Superior temporal gyrus (tissue), 1 donor: ENCODE results near the gene MGAT5.

ENCODE experiments used
- DNase-seq: peaks from one replicate; pipeline ENCODE4 v3.0.0-alpha.2; 2016; ENCODE audit errors: extremely low spot score

Gene MGAT5

DNA sequence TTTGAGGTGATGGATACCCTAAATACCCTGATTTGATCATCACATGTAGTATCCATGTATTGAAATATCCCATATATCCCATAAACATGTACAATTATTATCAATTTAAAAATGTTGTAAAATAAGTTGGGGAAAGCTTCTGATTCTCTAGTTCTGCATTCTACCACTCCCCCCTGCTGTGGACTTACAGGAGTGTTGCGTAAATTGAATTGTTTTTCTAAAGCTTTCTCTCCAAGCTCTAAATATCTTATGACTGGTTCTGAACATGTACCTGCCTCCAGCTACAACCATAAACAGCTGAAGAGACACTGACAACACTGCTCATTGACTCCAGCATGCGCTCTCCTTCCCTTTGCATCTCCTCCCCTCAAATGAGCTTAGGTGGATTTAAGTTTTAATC, 145.2 kb downstream of the MGAT5 start:
- DNase-seq = no peak

DNA sequence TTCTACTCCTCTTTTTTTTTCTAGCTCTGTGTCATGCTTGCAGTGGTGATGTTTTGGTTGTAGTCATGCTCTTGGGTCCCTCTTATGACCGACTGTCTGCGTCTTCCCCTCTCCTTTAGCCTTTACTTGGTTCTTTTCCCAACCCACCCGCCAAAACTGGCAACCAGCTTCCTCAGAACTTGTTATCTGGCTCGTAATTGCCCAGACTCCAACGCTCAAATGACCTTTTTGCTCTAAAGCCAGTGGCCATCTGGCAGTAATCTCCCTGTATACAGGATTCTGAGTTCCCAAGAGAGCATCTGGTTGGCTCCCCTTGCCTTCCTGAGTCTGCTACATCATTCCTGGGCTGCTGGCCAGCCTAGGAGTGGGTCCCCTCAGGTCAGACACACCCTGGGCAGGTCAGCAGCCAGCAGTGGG, 147.2 kb downstream of the MGAT5 start:
- DNase-seq = no peak

GRCh38 chr2:134401789-134402188, 147.9 kb downstream of the MGAT5 start:
- DNase-seq = no peak

GRCh38 chr2:134402410-134402809, 148.5 kb downstream of the MGAT5 start:
- no peak for DNase-seq

DNA sequence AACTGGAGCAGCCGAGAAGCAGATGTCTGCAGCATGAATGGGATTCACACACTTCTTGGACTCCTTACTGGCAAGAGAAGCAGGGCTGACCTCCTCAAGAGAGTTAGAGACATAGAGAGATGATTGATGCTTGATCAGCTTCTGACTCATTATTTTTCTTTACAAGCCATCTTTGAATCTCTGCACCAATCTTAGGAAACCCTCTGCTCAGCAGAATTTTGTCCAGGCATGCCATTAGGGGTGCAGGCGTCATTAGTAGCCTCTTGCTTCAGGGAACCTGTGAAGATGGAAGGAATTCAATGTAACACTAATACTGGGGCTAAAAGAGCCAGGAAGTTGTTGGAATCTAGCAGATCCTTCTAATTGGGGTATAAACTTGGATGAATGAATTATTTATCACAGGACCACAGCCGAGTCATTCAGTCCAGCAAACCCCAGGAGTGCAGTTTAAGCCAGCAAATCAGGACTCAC, 151.8 kb downstream of the MGAT5 start:
- no peak for DNase-seq

DNA sequence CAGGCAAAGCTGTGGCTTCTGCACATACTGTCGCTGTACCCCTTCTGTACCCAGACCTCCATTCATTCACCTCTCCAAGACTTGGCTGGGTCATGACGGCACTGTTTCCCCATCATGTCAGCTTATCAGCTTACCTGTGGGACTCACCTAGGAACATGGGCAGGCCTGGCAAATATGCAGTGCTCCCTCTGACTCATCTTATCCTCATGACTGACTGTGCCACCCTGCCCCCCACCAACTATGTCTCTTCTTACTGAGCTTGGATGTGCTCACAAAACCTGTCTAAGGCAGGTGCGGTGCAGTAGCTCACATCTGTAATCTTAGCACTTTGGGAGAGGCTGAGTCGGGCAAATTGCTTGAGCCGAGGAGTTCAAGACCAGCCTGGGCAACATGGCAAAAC, 152.4 kb downstream of the MGAT5 start:
- no peak for DNase-seq

DNA sequence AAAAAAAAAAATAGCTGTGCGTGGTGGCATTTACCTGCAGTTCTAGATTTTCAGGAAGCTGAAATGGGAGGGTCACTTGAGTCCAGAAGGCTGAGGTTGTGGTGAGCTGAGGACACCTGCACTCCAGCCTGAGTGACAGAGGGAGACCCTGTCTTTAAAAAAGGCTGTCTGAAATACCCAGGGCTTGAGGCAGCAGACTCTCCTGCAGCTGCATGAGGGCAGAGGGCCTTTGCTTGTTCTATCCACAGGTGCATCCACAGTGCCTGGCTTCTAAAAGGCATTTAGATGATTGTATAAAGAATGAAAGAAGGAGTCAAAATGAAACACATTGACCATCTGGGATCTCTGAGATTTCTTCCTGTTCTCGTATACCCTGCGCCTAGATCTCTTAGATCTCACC, 152.9 kb downstream of the MGAT5 start:
- DNase-seq = no peak

GRCh38 chr2:134407154-134407890, 153.4 kb downstream of the MGAT5 start:
- DNase-seq = no peak

DNA sequence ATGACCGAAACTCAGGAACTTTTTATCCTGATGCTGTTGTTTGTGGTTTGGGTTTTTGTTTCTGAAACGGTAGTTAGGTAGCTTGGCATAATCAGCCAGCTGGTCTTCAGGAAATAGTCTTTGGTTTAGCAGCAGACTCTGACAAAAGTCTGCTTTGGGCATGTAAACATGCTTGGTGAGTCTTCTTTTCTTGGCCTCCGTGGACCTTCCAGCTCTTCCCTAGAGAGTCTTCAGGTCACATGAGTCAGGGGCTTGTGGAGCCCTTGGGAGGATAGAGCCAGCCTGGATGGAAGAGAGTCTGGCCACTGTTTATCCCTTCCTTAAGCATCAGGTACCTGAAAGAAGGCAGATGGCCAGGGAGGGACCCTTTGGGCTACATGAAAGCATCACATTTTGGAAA, 154.5 kb downstream of the MGAT5 start:
- DNase-seq = no peak

- no peak for DNase-seq
These were observed 154.9 kb downstream of the MGAT5 start for GRCh38 chr2:134408791-134409190.

DNA sequence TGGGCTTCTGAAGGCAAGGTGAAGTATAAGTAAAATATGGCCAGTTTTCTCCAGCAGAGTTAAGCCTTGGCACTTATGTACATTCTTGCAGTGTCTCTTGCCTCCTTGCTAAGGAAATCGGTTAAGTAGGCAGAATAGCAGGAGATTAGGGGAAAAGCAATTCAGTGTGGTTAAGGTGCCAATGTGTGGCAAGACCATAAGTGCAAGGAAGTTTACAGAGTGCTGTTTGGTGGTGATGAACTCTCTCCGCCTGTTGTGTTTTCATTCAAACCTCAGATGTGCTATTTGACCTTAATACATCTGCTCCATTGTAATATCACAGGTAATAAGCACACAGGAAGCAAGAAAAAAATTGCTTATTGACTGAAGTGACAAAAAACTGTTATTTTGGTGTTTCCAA, 156.1 kb downstream of the MGAT5 start:
- no peak for DNase-seq

DNA sequence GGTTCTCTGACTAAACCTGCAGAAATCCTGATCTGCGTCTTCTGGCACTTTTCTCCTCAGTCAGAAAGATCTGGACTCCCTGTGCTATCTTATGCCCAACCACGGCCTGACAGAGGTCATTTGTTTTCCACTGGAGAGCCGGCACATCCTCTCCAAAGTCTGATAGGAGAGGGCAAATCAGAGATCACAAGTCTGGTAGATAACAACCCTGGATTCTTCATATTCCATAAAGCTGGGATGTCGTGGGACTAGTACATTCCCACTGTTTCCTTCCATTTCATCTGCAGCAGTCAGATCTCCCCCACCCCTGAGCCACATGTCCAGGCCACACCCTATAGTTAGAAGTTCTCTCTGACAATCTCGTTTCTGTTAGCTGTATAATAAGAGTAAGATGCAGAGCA, 157.0 kb downstream of the MGAT5 start:
- DNase-seq = peak; percentile 66

DNA sequence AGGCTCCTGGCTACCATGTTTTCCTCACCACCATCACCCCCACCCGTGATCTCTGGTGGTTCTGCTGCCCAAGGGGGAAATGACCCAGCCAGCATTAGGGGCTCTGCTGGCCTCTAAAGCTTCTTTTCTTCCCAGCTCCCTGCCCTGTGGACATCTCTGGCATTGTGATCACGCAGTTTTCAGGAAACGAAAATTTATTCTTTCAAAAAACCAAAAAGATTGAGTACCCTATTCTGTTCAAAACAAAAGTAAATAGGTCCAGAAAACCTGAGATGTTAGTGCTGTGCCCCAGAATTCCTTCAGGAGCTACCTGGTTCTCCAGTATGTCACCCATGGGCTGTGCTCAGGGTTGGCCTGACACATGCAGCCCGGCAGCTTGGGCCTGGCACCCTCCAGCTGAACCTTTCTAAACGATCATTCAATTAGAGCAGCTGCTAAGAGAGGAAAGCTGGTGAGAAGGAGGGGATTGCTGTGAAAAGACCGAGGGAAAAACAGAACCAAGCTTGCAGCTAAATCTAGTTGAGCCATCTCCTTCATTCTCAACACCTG, 157.5 kb downstream of the MGAT5 start:
- DNase-seq = no peak

- peak; percentile 97 for DNase-seq
These were observed 158.2 kb downstream of the MGAT5 start for GRCh38 chr2:134411828-134412638.

DNA sequence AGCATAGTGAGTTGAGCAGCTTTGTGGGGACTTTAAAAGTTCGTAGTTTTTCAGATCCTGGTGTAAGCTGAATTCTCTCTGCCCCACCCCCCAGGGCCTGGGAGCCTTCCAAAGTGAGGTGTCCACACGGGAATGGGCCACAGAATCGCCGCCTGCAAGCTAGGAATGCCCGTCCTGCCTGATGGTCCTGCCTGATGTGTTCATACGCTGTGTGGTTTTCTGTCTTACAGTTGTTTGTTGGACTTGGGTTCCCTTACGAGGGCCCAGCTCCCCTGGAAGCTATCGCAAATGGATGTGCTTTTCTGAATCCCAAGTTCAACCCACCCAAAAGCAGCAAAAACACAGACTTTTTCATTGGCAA, 158.7 kb downstream of the MGAT5 start:
- peak; percentile 45 for DNase-seq

DNA sequence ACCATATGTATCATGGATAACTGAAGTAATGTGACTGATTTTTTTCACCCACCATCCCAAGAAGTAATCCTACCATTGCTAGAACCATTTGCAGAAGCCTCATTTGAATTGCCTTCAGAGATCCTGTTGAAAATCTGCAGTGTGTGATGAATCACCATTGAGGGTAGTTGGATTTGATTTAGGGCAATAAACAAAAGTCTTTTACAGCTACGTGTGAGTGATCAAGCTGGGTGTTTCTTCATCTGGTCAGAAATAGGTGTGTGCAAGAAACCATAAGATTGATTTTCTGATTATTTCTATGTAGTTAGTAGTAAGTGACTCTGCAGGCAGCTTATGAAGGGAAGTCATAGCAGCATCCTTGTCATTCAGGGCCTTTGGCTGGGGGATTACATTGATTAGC, 159.6 kb downstream of the MGAT5 start:
- peak; percentile 47 for DNase-seq

DNA sequence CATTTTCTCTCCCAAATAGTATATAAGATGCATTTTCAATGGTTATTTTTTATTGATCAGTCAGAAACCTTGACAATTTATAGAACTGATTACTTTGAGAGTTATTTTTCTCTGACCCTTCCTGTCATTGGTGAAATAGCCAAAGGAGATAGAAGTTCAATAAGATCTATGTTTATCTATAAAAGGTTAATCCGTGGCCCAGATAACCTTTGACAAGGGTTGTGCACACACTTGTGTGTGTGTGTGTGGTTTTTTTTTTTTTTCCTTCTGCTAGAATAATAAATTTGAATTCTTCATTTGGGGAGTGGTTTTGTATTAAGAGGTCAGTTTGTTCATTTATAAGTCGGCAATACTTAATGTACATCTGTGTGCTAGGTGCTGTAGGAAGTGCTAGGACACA, 160.0 kb downstream of the MGAT5 start:
- DNase-seq = no peak

DNA sequence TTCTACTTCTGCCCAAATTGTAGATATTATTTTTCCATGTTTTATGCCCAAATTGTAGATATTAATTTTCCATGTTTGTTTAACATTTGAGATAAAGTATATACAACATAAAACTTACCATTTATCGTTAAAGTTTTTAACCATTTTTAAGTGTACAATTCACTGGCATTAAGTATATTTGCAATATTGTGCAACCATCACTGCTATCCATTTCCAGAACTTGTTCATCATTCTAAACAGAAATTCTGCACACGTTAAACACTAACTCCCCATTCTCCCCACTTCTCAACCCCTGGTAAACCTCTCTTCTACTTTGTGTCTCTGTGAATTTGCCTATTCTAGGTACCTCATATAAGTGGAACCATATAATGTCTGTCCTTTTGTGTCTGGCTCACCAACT, 162.1 kb downstream of the MGAT5 start:
- DNase-seq = no peak

- DNase-seq = no peak
These were observed 162.8 kb downstream of the MGAT5 start for GRCh38 chr2:134416637-134417036.

DNA sequence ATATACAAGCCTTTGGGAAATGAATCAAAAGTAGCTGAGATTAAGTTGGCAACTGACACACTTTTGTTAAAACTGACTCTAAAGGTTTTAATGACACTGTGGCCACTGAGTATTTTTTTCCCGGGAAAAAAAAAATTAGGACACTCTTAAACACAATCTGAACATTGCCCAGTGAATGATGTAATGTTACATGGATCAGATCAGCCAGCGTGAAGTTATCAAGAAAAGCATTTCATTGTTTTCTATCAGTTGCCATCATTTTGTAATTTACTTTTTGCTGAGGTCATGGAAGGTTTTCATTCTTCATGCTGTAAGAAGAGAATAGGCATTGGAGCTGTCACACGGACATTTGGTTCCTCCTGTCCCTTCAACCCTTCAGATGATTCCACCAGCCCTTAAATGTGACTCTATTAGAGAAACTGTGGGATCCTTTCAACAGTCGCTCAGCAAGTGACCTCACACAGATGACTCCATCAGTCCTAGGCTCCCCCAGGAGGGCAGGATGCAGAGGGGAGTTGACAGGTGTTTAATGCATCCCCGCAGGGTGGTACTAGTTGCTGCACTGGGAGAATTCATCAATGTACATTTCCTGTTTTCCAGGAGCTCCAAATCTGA, 164.2 kb downstream of the MGAT5 start:
- no peak for DNase-seq

DNA sequence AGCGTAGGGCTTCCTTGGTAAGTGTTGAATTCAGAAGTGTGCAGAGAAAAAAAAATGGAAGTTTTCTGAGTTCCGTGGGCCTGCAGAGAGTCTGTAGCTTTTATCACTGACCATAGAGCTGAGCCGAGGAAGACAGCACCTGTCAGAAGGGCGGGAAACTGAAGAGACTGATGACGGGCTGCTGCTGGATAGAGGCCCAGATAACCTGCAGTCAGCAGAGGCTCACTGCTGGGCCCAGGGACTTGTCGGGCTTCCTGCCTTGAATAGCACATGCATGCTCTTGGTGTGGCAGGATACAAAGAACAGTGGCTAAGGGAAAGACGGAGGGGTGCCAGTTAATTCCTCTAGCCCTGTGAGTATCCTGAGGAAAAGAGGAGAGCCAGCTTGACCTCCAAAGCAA, 166.4 kb downstream of the MGAT5 start:
- no peak for DNase-seq

DNA sequence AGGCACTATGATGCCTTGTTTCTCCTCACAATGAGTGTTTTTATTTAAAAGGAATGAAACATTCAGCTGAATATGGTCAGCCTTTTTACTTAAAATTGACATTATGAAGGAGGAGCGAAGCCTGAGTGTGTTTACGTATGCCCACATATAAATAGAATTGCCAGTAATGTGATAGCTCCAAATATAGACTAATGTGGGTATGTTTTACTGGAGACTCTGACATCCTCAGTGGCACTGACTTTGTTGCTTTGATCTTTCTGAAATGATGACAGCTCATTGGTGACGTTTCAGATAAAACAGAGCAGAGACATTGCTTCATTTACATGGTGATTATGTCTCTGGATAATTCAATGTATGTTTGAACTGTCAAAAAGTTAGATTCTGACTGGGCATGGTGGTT, 167.0 kb downstream of the MGAT5 start:
- no peak for DNase-seq
